ENCODE measurements around the gene CIZ1.

DNA sequence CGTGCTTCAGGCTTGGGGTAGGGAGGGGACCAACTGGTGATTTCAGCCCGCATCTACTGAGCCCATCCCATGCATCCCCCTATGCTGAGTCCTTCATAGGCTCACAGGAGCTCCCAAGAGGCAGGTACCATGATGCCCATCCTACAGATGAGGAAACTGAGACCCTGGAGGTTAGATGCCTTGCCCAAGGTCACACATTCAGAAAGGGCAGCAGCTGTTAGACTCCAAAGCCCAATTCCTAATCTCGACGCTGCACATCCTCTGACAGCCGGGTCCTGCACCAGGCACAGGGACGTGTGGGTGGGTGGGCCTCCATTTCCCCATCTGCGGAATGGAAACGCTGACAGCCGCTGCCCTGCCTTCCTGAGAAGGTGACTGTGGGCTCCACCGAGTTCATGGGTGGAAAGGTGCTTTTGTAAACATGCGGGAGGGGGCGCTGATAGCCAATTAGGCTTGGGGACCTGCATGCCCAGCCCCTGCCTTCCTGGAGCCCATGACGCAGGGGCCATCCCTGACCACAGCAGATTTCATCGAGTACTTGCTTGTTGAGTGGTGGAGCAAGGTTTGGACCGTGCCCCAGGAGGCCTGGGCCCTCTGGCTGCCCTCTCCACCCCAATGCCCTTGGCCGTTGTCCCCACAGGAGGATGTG lies 14.0 kb upstream of the CIZ1 start:
- TF ChIP-seq, protein P1, sequence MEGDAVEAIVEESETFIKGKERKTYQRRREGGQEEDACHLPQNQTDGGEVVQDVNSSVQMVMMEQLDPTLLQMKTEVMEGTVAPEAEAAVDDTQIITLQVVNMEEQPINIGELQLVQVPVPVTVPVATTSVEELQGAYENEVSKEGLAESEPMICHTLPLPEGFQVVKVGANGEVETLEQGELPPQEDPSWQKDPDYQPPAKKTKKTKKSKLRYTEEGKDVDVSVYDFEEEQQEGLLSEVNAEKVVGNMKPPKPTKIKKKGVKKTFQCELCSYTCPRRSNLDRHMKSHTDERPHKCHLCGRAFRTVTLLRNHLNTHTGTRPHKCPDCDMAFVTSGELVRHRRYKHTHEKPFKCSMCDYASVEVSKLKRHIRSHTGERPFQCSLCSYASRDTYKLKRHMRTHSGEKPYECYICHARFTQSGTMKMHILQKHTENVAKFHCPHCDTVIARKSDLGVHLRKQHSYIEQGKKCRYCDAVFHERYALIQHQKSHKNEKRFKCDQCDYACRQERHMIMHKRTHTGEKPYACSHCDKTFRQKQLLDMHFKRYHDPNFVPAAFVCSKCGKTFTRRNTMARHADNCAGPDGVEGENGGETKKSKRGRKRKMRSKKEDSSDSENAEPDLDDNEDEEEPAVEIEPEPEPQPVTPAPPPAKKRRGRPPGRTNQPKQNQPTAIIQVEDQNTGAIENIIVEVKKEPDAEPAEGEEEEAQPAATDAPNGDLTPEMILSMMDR (conservative IDR thresholded peaks at IDR 0.05), result no peak
- no peak for TF ChIP-seq ZFX (IDR thresholded peaks at IDR 0.05)

Measured in C4-2B (cell line).